Measurements from ENCODE around the gene CNTN2. TPM values are rescaled to one million over a fixed set of nuclear protein-coding genes. Genes with fewer than 3 reads are reported as not detected.

Gene CNTN2
- total and polyA plus RNA-seq, 2 donors (not counting 1 experiment from before 2014, with no cell fraction given) = not detected

DNA sequence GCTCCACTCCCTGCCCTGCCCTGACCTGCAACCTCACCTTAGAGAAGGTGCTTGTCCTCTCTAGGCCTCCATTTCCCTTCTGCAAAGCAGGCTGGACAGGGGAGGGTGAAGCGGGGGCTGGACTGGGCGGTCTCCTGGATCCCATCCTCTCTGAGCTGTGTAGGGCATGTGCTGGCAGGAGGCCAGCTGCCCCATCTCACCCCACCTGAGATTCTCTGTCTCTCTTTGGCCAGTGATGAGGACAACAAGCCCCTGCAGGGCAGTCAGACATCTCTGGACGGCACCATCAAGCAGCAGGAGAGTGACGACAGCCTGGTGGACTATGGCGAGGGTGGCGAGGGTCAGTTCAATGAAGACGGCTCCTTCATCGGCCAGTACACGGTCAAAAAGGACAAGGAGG, 26.9 kb upstream of the CNTN2 start:
- Histone ChIP-seq H3K27me3 (ENCODE audit: control insufficient read depth, insufficient read depth, low read length) (no peaks in the 10 kb centered on the region), H2AFZ (ENCODE audit: low read length) (no peak overlapping the region), H3K4me2 (ENCODE audit: extremely low read depth, insufficient read depth, low read length) (no peak overlapping the region), H3K36me3 (ENCODE audit: control insufficient read depth, insufficient read depth, low read length) (no peaks in the 10 kb centered on the region), H3K27ac (ENCODE audit: insufficient read depth, low read length) (no peak overlapping the region), H3K9me3 (ENCODE audit: control insufficient read depth, insufficient read depth, low read depth, low read length) (no peaks in the 10 kb centered on the region), H3K4me3 (replicated peaks in 1 of 4; ENCODE audit: control extremely low read depth in 1 of 4, insufficient read depth in 1 of 4, low read depth in 3 of 4, low read length in 4 of 4) (no peak overlapping the region), H3K79me2 (ENCODE audit: control insufficient read depth, insufficient read depth, low read length) (no peaks in the 10 kb centered on the region), H4K20me1 (ENCODE audit: control insufficient read depth, extremely low read depth, insufficient read depth, low read length) (no peaks in the 10 kb centered on the region), H3K9ac (ENCODE audit: insufficient read depth, low read length) (no peak overlapping the region), H3K4me1 (ENCODE audit: control insufficient read depth, extremely low read depth, insufficient read depth, low read length) (no peaks in the 10 kb centered on the region)
- DNase-seq (ENCODE audit: low read depth in 2 of 2) = no peak
- TF ChIP-seq EZH2 (IDR thresholded peaks at IDR 0.05; ENCODE audit: low read length, missing control alignments) (no peak), CTCF (conservative IDR thresholded peaks at IDR 0.05 in 1 of 2, IDR thresholded peaks at IDR 0.05 in 1 of 2; ENCODE audit: low read depth in 1 of 2, low read length in 2 of 2) (no peak)

- no peak overlapping the region for H2AFZ ChIP-seq (ENCODE audit: low read length)
- no peak overlapping the region for H3K27ac ChIP-seq (ENCODE audit: insufficient read depth, low read length)
- no peaks in the 10 kb centered on the region for H3K9me3 ChIP-seq (ENCODE audit: control insufficient read depth, insufficient read depth, low read depth, low read length)
- H3K79me2 ChIP-seq (ENCODE audit: control insufficient read depth, insufficient read depth, low read length) = no peaks in the 10 kb centered on the region
- H4K20me1 ChIP-seq (ENCODE audit: control insufficient read depth, extremely low read depth, insufficient read depth, low read length) = no peaks in the 10 kb centered on the region
- no peak overlapping the region for H3K9ac ChIP-seq (ENCODE audit: insufficient read depth, low read length)
- no peak for DNase-seq (ENCODE audit: low read depth in 2 of 2)
- no peaks in the 10 kb centered on the region for H3K27me3 ChIP-seq (ENCODE audit: control insufficient read depth, insufficient read depth, low read length)
- no peak overlapping the region for H3K4me2 ChIP-seq (ENCODE audit: extremely low read depth, insufficient read depth, low read length)
- H3K4me1 ChIP-seq (ENCODE audit: control insufficient read depth, extremely low read depth, insufficient read depth, low read length) = no peaks in the 10 kb centered on the region
- H3K36me3 ChIP-seq (ENCODE audit: control insufficient read depth, insufficient read depth, low read length) = no peaks in the 10 kb centered on the region
- no peak overlapping the region for H3K4me3 ChIP-seq (replicated peaks in 1 of 4; ENCODE audit: control extremely low read depth in 1 of 4, insufficient read depth in 1 of 4, low read depth in 3 of 4, low read length in 4 of 4)
- no peak for TF ChIP-seq CTCF (conservative IDR thresholded peaks at IDR 0.05 in 1 of 2, IDR thresholded peaks at IDR 0.05 in 1 of 2; ENCODE audit: low read depth in 1 of 2, low read length in 2 of 2)
- no peak for TF ChIP-seq EZH2 (IDR thresholded peaks at IDR 0.05; ENCODE audit: low read length, missing control alignments)
These were observed 26.4 kb upstream of the CNTN2 start for GRCh38 chr1:205016584-205016983.

DNA sequence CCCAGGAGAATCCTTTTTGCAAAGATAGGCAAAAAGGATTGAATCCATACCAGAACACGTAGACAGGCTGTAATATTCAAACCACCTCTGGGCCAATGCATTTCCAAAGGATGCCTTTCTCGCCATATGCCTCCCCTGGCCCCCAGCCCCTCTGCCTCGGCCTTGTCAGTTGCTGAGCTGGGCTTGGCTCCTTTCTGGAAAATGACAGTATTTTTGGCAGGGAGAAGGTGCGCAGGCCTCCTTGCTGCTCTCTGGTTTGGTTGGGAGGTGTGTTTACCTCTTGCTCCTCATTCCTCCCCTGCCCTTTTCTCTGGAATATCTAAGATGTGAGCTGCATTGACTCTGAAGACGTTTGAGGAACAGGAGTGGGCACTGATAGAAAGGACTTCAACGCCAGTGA, 26.0 kb upstream of the CNTN2 start:
- H4K20me1 ChIP-seq (ENCODE audit: control insufficient read depth, extremely low read depth, insufficient read depth, low read length) = no peaks in the 10 kb centered on the region
- DNase-seq (ENCODE audit: low read depth in 2 of 2) = no peak
- H2AFZ ChIP-seq (ENCODE audit: low read length) = no peak overlapping the region
- no peaks in the 10 kb centered on the region for H3K36me3 ChIP-seq (ENCODE audit: control insufficient read depth, insufficient read depth, low read length)
- H3K4me2 ChIP-seq (ENCODE audit: extremely low read depth, insufficient read depth, low read length) = no peak overlapping the region
- no peak for TF ChIP-seq EZH2 (IDR thresholded peaks at IDR 0.05; ENCODE audit: low read length, missing control alignments)
- no peak for TF ChIP-seq CTCF (conservative IDR thresholded peaks at IDR 0.05 in 1 of 2, IDR thresholded peaks at IDR 0.05 in 1 of 2; ENCODE audit: low read depth in 1 of 2, low read length in 2 of 2)
- no peak overlapping the region for H3K27ac ChIP-seq (ENCODE audit: insufficient read depth, low read length)
- H3K27me3 ChIP-seq (ENCODE audit: control insufficient read depth, insufficient read depth, low read length) = no peaks in the 10 kb centered on the region
- H3K4me3 ChIP-seq (replicated peaks in 1 of 4; ENCODE audit: control extremely low read depth in 1 of 4, insufficient read depth in 1 of 4, low read depth in 3 of 4, low read length in 4 of 4) = no peak overlapping the region
- no peaks in the 10 kb centered on the region for H3K9me3 ChIP-seq (ENCODE audit: control insufficient read depth, insufficient read depth, low read depth, low read length)
- no peaks in the 10 kb centered on the region for H3K79me2 ChIP-seq (ENCODE audit: control insufficient read depth, insufficient read depth, low read length)
- H3K4me1 ChIP-seq (ENCODE audit: control insufficient read depth, extremely low read depth, insufficient read depth, low read length) = no peaks in the 10 kb centered on the region
- no peak overlapping the region for H3K9ac ChIP-seq (ENCODE audit: insufficient read depth, low read length)

All from fibroblast of lung (primary cell).